GM18526 (cell line): ENCODE results near the gene SLC41A2.

Source experiments
- POLR2A ChIP-seq: IDR thresholded peaks from 3 replicates; pipeline ENCODE4 v1.6.1; 2011; ENCODE audit not compliant: insufficient read length; ENCODE audit errors: extremely low read depth

SLC41A2 gene

GRCh38 chr12:104974626-104975290 lies 16.7 kb upstream of the SLC41A2 start:
- TF ChIP-seq POLR2A, result no peak

GRCh38 chr12:104973250-104973649 lies 15.2 kb upstream of the SLC41A2 start:
- no peak for TF ChIP-seq POLR2A

- TF ChIP-seq POLR2A, result no peak
These were observed 13.2 kb upstream of the SLC41A2 start for GRCh38 chr12:104971306-104971705.

- no peak for TF ChIP-seq POLR2A
These were observed 11.3 kb upstream of the SLC41A2 start for GRCh38 chr12:104969343-104969742.

- TF ChIP-seq POLR2A, result no peak
These were observed 8.6 kb upstream of the SLC41A2 start for GRCh38 chr12:104966677-104967076.

GRCh38 chr12:104964856-104965205 lies 6.7 kb upstream of the SLC41A2 start:
- no peak for TF ChIP-seq POLR2A

GRCh38 chr12:104964167-104964855 lies 6.2 kb upstream of the SLC41A2 start:
- no peak for TF ChIP-seq POLR2A

GRCh38 chr12:104963757-104964156 lies 5.7 kb upstream of the SLC41A2 start:
- no peak for TF ChIP-seq POLR2A

- TF ChIP-seq POLR2A, result no peak
These were observed 2.4 kb upstream of the SLC41A2 start for GRCh38 chr12:104960464-104960863.

GRCh38 chr12:104959335-104959841 lies 1.3 kb upstream of the SLC41A2 start:
- no peak for TF ChIP-seq POLR2A

- no peak for TF ChIP-seq POLR2A
These were observed 780 bp upstream of the SLC41A2 start for GRCh38 chr12:104958805-104959334.

- no peak for TF ChIP-seq POLR2A
These were observed 430 bp downstream of the SLC41A2 start for GRCh38 chr12:104957719-104958000.

GRCh38 chr12:104956870-104957718 lies 996 bp downstream of the SLC41A2 start:
- no peak for TF ChIP-seq POLR2A

GRCh38 chr12:104955703-104956102 lies 2.4 kb downstream of the SLC41A2 start:
- TF ChIP-seq POLR2A, result no peak

- no peak for TF ChIP-seq POLR2A
These were observed 4.8 kb downstream of the SLC41A2 start for GRCh38 chr12:104953323-104953722.

GRCh38 chr12:104952816-104953215 lies 5.3 kb downstream of the SLC41A2 start:
- no peak for TF ChIP-seq POLR2A
